Bladder microvascular endothelial cell (primary cell): ENCODE results near the gene PKIB. TPM values are rescaled to one million over a fixed set of nuclear protein-coding genes. Genes with fewer than 3 reads are reported as not detected.

Source experiments
- total RNA-seq: library from RNA; depleted of rRNA; stranded (reverse); fragments of >200 nt; gene quantifications from 2 replicates; pipeline ENCODE4 v1.2.3, GENCODE V29; 2014

The PKIB gene, protein sequence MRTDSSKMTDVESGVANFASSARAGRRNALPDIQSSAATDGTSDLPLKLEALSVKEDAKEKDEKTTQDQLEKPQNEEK
- 0.13 TPM in 1 of 2 replicates, not detected in the other for total RNA-seq

DNA sequence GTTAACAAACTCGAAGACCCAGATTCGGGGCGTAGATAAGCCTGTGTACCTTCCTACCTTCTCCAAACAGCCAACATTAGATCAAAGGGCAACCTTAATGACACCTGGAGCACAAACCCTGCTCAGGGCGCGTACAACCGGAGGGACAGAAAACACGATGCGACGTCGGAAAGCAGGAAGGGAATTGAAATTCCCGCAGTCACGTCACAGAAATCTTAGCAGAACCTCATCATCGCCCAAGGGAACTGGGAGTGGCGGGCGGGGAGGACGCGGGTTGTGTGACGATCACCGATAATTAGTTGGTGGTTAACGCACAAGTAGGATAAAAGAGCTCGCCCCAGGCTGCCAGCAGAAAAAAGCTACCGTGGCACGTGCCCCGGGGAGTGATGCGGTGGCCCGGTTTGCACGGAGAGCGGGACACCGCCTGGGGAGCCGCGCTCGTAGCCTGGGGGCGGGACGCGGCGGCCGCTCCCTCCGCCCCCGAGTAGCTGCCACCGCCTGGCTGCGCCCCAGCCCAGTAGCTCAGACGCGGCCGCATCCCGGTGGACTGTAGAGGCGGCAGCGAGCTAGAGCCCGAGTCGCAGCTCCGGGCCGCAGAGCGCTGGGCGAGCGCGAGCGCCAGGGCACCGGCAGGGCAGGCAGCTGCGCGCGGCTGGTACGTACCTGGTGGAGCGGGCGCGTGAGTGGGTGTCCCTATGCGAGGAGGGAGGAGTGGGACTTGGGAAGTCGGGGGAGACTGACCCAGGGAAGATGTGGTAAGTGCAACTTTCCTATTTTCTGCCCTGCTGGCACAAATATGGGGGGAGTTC, at the start of gene PKIB:
Gene PKIB (plus strand): TSS at position 525 of the 809 bp plus-strand sequence. CDS start 107,390 bp downstream, outside the sequence.

Other genes with a start within 250 kb of the PKIB start
- gene HSF2, start 210.8 kb upstream of the PKIB start, total RNA-seq: 11.3 and 25.6 TPM in 2 replicates
- 120 and 250 TPM in 2 replicates for gene SERINC1, start 138.6 kb upstream of the PKIB start, total RNA-seq
- gene FABP7, start 169.3 kb downstream of the PKIB start, total RNA-seq: not detected in 2 replicates
- 5.3 and 6.7 TPM in 2 replicates for gene SMPDL3A, start 178.9 kb downstream of the PKIB start, total RNA-seq